ENCODE data around the gene SLC22A3.

- TF ChIP-seq EZH2phosphoT487 (IDR thresholded peaks at IDR 0.05; ENCODE audit: borderline replicate concordance) (no peak), CTCF (IDR thresholded peaks at IDR 0.05 in 2 of 3, conservative IDR thresholded peaks at IDR 0.05 in 1 of 3; ENCODE audit: borderline replicate concordance in 1 of 3, insufficient read depth in 1 of 3, low read depth in 2 of 3, low read length in 2 of 3) (no peak), REST (IDR thresholded peaks at IDR 0.05; ENCODE audit: low read depth) (no peak), POLR2A (IDR thresholded peaks at IDR 0.05; ENCODE audit: borderline replicate concordance, extremely low read depth, insufficient read depth, insufficient read length) (no peak), TCF7L2 (IDR thresholded peaks at IDR 0.05; ENCODE audit: borderline replicate concordance, extremely low read depth, insufficient read depth, insufficient read length) (no peak), POLR2AphosphoS5 (IDR thresholded peaks at IDR 0.05; ENCODE audit: low read depth, low read length) (no peak), ATF3 (IDR thresholded peaks at IDR 0.05) (no peak), MAX (IDR thresholded peaks at IDR 0.05) (no peak), RAD21 (IDR thresholded peaks at IDR 0.05; ENCODE audit: low read depth) (no peak), SIN3A (IDR thresholded peaks at IDR 0.05; ENCODE audit: low read depth) (no peak), CEBPB (IDR thresholded peaks at IDR 0.05; ENCODE audit: low read depth) (no peak), JUND (IDR thresholded peaks at IDR 0.05) (no peak)
Observed at GRCh38 chr6:160315310-160315709, 32.9 kb upstream of the SLC22A3 start.
